Fibroblast of peridontal ligament (primary cell): Measurements from ENCODE around the gene ADCY3.

ENCODE experiments used
- DNase-seq: peaks from one replicate; pipeline ENCODE4 v3.0.0-alpha.2; 2010; ENCODE audit errors: extremely low read depth

Gene ADCY3

DNA sequence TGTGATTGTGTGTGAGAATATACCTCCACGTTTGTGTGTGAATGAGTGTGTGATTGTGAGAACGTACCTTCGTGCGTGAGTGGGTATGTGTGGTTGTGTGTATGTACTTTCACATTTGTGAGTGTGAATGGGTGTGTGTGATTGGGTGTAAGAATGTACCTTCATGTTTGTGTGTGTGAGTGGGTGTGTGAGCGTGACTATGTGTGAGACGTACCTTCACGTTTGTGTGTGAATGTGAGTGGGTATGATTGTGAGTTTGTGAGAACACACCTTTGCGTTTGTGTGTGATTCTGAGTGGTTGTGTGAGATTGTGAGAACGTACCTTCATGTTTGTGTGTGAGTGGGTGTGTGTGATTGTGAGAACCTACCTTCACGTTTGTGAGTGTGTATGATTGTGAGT lies 5.8 kb upstream of the ADCY3 start:
- DNase-seq = no peak

DNA sequence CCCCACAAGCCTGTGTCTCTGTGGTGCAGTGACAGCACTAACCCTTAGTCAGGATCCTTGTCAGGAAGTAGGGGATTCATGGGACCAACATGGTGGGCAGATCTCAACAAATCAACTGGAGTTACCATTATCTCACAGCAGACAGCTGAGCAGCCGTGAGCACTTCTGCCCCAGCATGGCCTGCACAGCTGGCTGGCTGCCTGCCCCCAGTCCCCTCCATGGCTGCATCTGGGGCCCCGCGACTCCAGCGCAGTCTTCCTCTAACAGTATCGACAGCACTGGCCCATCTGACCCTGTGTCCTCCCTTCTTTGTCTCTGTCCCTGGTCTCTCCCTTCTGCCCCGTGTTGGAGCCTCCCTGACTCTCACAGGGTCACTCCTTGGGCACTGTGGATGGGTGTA lies 4.7 kb upstream of the ADCY3 start:
- DNase-seq = no peak

DNA sequence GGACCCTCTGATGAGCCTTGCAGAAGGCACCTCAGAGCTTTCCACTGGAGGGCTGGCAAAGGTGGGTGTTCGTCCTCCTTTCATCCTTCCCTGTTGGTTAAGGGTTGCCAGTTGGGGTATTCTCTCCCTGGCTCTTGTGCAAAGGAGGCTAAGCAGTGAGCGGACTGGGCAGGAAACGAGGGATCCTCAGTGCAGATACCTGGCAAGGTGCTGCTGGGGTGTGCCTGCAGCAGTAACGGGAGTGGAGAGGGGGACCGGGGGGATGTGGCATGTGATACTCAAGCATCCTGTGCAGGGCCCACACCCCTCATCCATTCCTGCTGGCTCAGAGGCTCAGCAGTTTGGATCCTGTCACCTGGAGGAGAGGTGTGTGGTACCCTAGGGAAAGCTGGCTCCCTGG lies 4.2 kb upstream of the ADCY3 start:
- DNase-seq = no peak

DNA sequence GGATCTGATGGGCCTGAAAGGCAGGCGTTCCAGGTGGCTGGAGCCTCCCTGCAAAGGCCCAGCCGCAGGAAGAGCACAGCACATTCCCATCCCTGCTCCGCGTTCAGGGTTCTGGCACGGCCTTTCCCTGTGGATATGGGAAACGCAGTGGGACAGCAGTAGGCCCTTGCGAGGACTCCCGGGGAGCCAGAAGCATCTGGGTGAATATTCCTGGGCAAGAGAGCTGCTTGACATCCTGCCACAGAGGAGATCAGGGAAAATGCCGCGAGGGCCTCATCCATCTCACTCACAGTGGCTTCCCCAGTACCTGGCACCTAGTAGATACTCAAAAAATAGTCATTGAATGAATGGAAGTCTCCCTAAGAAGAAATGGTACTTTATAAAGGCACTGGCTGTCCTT lies 3.1 kb upstream of the ADCY3 start:
- DNase-seq = no peak

- DNase-seq = no peak
Observed at GRCh38 chr2:24922556-24922955, 2.5 kb upstream of the ADCY3 start.

DNA sequence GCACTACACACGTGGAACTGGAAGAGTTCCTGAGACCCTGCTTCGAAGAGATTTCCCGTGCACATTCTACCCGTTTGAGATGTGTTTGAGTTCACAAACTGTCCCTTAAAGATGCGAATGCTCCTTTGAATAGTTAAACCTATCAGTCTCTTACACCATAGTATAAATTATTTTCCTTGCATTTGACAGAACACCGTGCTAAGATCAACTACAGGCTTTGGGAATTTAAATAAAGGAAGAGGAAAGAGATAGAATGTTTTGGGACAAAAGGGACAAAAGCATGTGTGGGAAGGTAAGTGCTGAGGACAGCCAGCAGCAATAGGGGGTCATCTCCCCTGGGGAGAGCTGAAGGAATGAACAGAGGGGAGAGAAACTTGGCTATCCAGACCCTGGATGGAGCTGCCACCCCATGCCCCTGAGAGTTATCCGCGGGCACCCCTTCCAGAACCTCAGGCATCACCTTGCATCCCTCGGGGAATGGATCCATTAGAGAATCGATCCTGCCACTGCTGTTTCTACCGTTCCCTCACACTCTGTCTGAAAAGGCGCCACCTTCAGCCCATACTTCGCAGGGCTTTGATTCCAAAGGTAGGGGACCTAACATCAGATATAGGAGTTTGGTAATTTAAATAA lies 888 bp upstream of the ADCY3 start:
- DNase-seq = peak; percentile 9

DNA sequence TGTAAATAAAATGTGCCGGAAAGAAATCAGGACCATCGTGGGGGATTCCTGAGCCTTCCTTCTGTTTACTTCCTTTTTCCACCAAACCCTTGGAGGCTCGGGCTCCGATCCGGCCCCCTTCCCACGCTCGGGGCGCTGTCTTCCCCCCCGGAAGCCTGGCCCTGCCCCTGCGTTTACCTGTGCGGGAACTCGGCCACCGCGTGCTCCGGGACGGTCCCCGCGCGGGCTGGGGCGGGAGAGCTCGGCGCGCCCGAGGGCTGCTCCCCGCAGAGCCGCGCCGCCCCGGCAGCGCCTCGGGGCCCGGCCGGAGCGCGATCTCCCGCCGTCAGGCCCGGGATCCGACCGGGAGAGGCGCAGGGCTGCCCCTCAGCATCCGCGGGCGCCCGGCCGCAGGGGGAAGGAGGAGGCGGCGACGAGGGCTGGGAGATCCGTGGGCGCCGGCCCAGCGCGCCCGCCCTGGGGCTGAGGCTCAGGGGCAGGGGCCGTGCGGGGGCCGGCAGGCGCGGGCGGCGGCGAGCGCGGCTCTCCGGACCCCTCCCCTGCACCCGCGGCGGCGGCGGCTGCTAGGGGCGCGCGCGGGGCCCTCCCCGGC lies 435 bp downstream of the ADCY3 start:
- no peak for DNase-seq

GRCh38 chr2:24919037-24919505 lies 966 bp downstream of the ADCY3 start:
- DNase-seq = peak; percentile 21

DNA sequence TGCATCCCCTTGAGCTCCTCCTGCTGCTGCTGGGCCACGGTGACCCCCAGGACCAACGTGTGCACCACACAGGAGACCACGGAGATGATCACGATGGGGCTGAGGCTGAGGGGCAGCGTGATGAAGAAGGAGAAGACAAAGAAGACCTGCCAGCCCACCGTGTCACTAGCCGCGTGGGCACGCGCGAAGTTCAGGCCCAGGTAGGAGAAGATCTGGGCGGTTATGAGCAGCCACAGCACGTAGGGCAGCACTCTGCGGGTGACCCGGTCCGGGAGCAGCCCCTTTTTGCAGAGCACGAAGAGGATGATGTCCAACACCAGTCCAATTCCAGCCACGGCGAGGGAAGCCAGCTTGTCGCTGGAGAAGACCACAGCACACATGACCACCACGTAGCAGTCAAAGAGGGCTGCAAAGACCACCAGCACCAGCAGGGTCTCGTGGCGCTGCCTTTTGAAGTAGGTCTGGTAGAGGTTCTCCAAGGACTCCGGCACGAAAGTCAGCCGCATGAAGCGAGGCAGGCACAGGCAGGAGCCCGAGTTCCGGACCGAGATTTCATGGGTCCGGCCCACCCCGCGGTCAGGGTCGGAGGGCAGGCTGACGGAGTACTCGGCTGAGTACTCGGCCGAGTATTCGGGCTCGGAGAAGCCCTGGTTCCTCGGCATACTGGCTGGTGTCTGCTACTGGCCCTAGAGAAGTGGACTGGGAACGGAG lies 1.6 kb downstream of the ADCY3 start:
- no peak for DNase-seq

DNA sequence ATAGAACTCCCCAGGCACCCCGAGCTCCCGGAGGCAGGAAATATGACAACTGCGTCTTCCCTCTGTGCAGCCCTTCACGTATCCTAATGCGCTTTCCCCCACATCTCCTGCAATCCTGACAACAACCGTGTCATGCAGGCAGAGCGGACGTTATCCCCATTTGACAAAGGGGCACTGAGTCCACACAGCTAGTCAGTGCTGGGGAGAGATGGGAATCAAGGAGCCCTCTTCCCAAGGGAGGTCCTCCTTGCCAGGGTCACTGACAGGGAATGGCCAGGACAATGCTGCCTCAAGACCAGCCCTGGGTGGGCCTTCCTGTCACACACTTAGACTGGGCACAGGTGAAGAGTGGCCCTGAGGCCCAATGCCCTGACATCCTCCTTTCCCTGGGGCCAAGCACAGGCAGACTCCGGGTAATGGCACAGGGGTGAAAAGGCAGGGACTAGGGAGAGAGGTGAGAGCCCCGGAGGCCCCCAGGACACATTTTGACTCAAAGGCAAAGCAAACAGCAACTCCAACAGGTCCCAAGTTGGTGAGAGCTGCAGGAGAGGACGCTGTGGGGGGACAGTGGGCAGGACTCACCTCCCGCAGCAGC lies 2.2 kb downstream of the ADCY3 start:
- DNase-seq = no peak

DNA sequence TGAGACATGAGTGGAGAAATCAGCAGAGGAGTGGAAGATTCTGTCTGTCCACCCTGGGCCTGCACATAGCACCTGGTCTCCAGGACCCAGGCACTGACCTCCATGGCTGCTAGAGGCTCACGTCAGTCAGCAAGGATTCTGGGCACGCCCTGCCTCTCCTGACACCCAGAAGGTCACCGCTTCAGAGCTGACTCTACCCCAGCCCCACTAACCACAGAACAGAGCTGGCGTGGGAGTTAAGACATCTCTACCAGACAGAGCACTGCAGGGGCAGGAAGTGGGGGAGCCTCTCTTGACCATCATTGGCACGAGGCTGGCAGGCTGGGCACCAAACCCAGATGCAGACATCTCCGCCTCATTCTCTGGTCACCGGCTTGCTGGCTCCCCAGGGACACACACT lies 3.0 kb downstream of the ADCY3 start:
- DNase-seq = peak; percentile 26

DNA sequence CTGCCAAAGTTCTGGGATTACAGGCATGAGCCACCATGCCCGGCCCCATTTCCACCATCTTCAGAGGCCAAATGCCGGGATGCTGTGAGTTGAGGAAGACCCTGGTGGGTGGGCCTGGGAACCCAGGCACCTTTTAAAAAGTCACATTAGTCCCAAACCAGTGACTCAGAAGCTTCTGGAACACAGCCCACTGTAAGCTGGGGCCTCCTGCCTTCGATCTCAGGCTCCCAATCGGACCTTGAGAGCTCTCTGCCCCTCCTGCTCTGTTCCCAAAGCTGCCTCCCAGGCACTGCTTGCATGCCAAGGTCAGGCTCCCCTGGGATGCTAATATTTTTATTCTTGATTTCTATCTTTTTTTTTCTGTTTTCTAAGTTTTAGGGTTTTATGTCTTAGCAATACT lies 4.2 kb downstream of the ADCY3 start:
- DNase-seq = peak; percentile 59

DNA sequence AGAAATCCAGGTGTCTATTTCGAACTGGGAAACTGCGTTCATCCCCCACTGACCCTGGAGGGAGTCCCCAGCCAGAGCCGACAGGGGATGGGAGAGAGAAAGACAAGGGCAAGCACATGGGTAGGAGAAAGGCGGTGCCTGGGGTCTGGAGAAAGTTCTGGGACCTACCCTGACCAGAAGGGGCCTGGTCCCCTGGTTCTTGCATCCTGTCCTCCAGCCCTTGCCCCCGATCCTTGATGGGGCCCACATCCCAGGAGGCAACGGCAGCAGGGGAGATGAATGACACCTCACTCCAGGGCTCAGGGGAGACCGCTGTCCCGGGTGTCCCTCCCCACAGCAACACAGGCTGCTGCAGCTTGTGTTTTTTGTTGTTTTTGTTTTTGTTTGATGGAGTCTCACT lies 4.9 kb downstream of the ADCY3 start:
- DNase-seq = no peak

GRCh38 chr2:24914713-24915112 lies 5.3 kb downstream of the ADCY3 start:
- DNase-seq = no peak

- no peak for DNase-seq
Observed at GRCh38 chr2:24913911-24914310, 6.1 kb downstream of the ADCY3 start.

DNA sequence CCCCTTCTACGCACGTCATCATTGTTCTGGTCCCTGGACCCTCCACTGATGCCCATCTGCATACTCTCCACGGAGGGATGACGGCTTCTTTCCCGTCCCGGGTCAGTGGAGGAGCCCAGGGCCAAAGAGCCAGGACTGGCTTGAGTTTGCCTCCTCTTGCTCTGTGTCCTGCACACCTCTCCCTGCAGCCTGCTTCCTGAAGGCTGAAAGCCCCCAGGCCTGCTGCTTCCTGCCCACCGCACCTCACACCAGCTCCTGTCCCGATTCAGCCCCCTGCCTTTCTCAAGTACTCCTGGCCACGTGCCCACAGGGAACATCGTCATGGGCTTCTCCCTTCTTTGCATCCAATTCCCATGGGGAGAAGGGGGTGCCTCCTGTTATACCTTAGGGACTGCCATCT lies 7.1 kb downstream of the ADCY3 start:
- no peak for DNase-seq

DNA sequence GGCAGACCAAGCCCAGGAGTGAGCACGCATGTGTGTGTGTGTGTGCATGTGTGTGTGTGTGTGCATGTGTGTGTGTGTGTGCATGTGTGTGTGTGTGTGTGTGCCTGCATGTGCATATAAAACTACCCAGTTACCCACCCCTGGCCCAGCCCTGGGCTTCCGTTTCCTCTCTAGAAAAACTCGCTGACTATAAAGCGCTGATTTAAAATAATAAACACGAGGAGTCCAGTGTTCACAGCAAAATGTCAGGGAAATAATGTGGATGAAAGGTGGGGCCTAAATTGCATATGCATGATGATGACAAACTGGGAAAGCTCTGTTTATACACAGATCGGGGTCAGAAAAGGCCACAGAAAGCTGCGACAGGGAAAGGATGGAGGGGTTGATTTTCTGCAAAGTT lies 7.5 kb downstream of the ADCY3 start:
- DNase-seq = peak; percentile 81

GRCh38 chr2:24910245-24910644 lies 9.8 kb downstream of the ADCY3 start:
- DNase-seq = no peak

GRCh38 chr2:24909555-24910177 lies 10.4 kb downstream of the ADCY3 start:
- DNase-seq = peak; percentile 97

DNA sequence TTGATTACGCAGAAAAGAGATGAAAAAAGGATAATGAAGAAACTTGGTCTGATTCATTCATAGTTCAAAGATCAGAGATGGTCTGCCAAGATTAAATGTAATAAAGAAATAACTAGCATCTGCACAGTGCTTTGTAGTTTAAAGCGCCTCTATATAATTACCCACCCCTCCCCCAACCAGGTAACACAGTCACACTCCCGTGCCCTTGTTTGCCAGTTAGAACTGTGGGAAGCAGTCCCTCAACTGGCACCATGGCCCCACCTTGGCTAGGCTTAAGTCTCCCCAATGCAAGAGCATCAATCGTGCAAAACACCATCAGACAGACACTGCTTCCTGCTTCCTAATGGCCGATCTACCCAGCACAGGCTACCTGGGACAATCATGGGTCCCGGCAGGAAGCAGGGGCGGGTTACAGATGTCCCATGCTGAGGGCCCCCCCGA lies 11.6 kb downstream of the ADCY3 start:
- peak; percentile 40 for DNase-seq

DNA sequence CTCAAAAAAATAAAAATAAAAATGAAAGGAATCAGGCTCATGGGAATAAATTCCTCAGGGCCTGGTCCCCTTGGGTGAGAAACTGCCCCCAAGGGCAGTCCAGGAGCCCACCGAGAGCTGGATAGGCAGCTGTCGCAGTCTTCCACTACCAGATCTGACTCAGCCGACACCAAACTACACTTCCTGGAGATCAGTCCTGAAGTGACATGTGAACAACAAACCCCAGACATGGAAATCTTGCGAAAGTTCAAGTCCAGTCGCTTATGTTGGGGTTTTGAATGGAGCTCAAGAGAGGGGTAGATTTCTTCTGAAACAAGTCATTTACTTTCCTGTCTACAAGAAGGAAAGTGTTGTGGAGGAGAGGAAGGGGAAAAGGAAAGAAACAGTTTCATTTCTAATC lies 12.9 kb downstream of the ADCY3 start:
- DNase-seq = peak; percentile 38

DNA sequence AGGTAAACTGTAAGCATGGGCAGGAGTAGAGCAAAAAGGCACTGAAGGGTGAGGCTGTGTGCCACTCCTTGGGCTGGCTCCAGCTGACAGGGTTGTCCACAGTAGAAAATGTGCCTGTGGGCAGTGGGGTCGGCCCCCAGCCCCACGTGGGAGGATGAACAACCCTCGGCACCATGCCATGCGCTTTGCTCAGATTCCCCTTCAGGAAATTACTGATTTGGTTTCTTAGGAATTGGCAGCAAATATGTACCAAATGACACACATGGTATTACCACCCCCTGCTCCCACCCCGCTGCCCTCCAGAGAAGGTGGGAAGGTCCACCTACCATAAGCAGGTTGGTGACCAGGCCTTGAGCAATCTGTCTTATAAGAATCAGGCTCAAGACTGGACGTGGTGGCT lies 13.6 kb downstream of the ADCY3 start:
- DNase-seq = no peak
